Measurements from ENCODE around the gene SFMBT2. TPM values are rescaled to one million over a fixed set of nuclear protein-coding genes. Genes with fewer than 3 reads are reported as not detected.
A peak's percentile ranks its signal among the peaks of the same experiment; 100 is the strongest.

Gene SFMBT2
- total RNA-seq, 1 donor from 2014 or later: 7.0 TPM

DNA sequence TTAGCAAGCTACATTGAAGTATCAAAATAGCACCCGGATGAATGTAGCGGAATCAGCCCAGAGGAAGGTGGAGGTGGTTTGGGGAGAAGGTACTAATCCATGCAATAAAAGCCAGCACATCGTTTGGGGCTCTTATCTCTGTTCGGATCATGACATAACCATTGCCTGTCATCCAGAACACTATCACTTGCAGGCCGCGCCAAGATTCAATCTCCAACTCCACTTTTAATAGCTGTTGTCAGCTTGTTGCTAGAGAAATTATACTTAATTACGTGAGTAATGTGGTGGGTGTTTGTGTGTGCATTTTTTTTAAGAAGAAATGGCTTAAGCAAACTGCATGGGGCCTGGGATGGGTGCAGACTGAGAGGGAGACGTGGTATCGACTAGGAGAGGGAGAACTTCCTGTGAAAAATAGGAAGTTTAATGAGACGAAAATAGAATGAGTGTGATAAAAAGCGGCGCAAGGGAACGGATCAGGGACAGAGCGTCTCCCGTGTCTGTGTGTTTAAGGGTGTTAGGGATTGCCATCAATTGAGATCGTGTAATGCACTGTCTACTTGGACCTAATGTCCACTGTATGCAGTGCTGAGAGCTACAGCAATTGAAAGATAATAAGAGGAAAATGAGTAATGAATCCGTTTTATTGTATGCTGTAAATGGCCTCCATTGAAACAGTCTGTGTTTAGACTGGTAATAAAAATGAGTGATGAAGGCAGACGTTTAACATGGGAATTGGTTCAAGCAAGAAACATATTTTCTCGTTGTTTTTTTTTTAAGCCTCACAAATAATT lies 27.6 kb upstream of the SFMBT2 start:
- DNase-seq (ENCODE audit: low read depth, low spot score): no peak
- no peak overlapping the region for H3K27ac Mint-ChIP-seq (ENCODE audit: unreplicated experiment)
- H3K27me3 Mint-ChIP-seq (ENCODE audit: low read depth): no peaks in the 10 kb centered on the region
- H3K4me3 Mint-ChIP-seq: no peak overlapping the region
- TF ChIP-seq, protein P1, sequence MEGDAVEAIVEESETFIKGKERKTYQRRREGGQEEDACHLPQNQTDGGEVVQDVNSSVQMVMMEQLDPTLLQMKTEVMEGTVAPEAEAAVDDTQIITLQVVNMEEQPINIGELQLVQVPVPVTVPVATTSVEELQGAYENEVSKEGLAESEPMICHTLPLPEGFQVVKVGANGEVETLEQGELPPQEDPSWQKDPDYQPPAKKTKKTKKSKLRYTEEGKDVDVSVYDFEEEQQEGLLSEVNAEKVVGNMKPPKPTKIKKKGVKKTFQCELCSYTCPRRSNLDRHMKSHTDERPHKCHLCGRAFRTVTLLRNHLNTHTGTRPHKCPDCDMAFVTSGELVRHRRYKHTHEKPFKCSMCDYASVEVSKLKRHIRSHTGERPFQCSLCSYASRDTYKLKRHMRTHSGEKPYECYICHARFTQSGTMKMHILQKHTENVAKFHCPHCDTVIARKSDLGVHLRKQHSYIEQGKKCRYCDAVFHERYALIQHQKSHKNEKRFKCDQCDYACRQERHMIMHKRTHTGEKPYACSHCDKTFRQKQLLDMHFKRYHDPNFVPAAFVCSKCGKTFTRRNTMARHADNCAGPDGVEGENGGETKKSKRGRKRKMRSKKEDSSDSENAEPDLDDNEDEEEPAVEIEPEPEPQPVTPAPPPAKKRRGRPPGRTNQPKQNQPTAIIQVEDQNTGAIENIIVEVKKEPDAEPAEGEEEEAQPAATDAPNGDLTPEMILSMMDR (conservative IDR thresholded peaks at IDR 0.05): no peak
- no peaks in the 10 kb centered on the region for H3K9me3 Mint-ChIP-seq
- peaks cover 4% of the 10 kb centered on the region for H3K4me1 Mint-ChIP-seq
- H3K36me3 Mint-ChIP-seq (ENCODE audit: low read depth): no peaks in the 10 kb centered on the region

DNA sequence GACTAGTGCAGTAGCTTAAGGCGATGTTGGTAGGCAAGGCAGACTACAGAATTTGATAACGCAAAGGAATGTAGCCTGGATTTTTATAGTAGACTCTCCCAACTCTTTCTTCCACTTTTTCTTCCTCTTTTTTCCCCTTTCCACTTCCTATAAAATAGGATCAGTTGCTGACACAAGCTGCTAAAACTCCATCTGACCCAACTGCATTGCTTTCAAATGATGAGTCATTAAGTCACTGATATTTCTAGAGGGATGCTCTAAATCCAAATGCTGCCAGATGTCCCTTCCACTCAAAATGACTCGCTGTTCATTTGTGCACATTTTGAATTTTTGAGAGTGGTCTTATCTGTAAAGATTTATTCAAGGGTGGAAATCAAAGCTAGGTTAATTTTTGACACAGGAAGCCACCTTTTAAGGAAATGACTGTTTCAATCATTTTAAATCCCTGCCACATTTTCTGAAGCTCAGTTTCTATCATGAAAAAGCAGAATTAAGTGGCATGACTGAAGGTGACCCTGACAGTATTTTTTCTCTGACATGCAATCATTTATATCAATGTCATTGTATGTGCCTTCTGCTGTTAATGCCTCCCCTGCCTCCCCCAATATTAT lies 25.8 kb upstream of the SFMBT2 start:
- Mint-ChIP-seq H3K36me3 (ENCODE audit: low read depth) (peaks cover 1% of the 10 kb centered on the region), H3K27ac (ENCODE audit: unreplicated experiment) (no peak overlapping the region), H3K9me3 (peaks cover 4% of the 10 kb centered on the region), H3K4me3 (no peak overlapping the region), H3K4me1 (peaks cover 17% of the 10 kb centered on the region), H3K27me3 (ENCODE audit: low read depth) (no peaks in the 10 kb centered on the region)
- TF ChIP-seq, protein P1 (conservative IDR thresholded peaks at IDR 0.05): no peak
- DNase-seq (ENCODE audit: low read depth, low spot score): no peak

DNA sequence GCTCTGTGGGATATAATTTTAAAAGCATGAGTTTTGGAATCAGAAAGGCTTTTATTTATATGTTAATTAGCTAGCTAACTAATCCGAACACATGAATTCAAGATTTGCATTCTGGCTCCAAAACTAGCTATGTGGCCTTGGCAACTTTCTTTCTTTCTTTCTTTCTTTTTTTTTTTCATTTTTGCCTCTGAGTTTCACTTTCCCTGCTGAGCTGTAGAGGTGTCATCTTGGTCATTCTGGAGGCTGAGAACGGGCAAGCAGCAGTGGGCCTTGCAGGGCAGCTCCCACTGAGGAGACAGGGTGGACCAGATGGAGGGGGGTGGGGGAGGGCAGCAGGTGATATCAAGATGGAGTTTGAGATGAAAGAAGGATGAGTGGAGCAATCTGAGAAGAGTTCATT lies 24.8 kb upstream of the SFMBT2 start:
- Mint-ChIP-seq H3K4me3 (no peak overlapping the region), H3K27me3 (ENCODE audit: low read depth) (no peaks in the 10 kb centered on the region), H3K36me3 (ENCODE audit: low read depth) (peaks cover 2% of the 10 kb centered on the region), H3K4me1 (peaks cover 17% of the 10 kb centered on the region), H3K9me3 (peaks cover 9% of the 10 kb centered on the region), H3K27ac (ENCODE audit: unreplicated experiment) (no peak overlapping the region)
- DNase-seq (ENCODE audit: low read depth, low spot score): no peak
- TF ChIP-seq, protein P1 (conservative IDR thresholded peaks at IDR 0.05): no peak

DNA sequence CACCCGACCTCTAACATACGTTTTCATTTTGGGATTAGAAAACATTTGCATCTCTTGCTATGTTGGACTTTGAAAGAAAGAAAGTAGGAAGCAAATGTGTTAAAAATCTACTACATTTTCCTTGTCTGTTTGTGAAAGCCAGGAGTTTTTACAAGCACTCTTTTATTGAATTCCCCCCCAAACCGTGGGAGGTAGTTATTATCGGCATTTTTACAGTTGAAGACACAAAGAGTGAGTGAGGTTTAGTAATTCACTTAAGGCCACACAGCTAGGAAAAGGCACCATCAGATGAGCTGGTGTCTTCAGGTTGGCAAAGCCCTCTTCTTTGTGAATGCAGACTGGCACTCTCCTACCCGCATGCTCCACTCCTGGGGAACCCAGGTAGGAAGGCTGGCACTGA lies 23.5 kb upstream of the SFMBT2 start:
- H3K36me3 Mint-ChIP-seq (ENCODE audit: low read depth): peaks cover 2% of the 10 kb centered on the region
- no peaks in the 10 kb centered on the region for H3K27me3 Mint-ChIP-seq (ENCODE audit: low read depth)

DNA sequence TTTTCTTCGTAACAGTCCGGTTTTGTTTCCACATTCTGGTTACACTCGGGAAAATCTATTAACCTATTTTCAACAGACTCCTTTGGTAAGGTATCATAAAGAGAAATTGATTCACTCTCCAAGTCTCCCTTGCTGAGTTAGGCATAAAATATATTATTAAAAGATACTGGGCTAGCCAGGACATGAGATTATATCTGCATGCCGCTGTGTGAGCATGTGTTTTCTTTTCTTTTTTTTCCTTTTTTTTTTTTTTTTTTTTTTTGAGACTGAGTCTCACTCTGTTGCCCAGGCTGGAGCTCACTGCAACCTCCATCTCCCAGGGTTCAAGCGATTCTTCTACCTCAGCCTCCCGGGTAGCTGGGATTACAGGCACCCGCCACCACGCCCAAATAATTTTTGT lies 23.0 kb upstream of the SFMBT2 start:
- peak overlapping the region; percentile 42 for H3K4me3 Mint-ChIP-seq
- peaks cover 17% of the 10 kb centered on the region for H3K4me1 Mint-ChIP-seq
- TF ChIP-seq, protein P1 (conservative IDR thresholded peaks at IDR 0.05): no peak
- no peak overlapping the region for H3K27ac Mint-ChIP-seq (ENCODE audit: unreplicated experiment)
- H3K36me3 Mint-ChIP-seq (ENCODE audit: low read depth): peaks cover 2% of the 10 kb centered on the region
- no peak for DNase-seq (ENCODE audit: low read depth, low spot score)
- no peaks in the 10 kb centered on the region for H3K27me3 Mint-ChIP-seq (ENCODE audit: low read depth)
- H3K9me3 Mint-ChIP-seq: peaks cover 9% of the 10 kb centered on the region

More for the DNA sequence above, 23.5 kb upstream of the SFMBT2 start:
- Mint-ChIP-seq H3K4me1 (peaks cover 17% of the 10 kb centered on the region), H3K9me3 (peaks cover 9% of the 10 kb centered on the region), H3K4me3 (no peak overlapping the region), H3K27ac (ENCODE audit: unreplicated experiment) (no peak overlapping the region)
- DNase-seq (ENCODE audit: low read depth, low spot score): no peak
- TF ChIP-seq, protein P1 (conservative IDR thresholded peaks at IDR 0.05): no peak
